Thyroid gland (tissue), 4 donors: ENCODE data around the gene E4F1.

Source experiments
- POLR2A ChIP-seq, 2 donors: fragments of 450-650 bp; IDR thresholded peaks; one replicate each; pipeline ENCODE4 v1.6.1; 2017; ENCODE audit warnings: antibody characterized with exemption in 2 of 2, mild to moderate bottlenecking in 2 of 2, moderate library complexity in 1 of 2
- TF ChIP-seq, protein P1 (sequence below), 6 experiments: fragments of 200-600 bp in 3 of 6; fragments of 450-650 bp in 3 of 6; sonication (generic) in 3 of 6; IDR thresholded peaks; one replicate each; pipeline ENCODE4 v1.5.1; 2016 to 2019; ENCODE audit warnings: antibody characterized with exemption in 6 of 6, mild to moderate bottlenecking in 2 of 6, inconsistent platforms in 1 of 6, moderate library complexity in 1 of 6

DNA sequence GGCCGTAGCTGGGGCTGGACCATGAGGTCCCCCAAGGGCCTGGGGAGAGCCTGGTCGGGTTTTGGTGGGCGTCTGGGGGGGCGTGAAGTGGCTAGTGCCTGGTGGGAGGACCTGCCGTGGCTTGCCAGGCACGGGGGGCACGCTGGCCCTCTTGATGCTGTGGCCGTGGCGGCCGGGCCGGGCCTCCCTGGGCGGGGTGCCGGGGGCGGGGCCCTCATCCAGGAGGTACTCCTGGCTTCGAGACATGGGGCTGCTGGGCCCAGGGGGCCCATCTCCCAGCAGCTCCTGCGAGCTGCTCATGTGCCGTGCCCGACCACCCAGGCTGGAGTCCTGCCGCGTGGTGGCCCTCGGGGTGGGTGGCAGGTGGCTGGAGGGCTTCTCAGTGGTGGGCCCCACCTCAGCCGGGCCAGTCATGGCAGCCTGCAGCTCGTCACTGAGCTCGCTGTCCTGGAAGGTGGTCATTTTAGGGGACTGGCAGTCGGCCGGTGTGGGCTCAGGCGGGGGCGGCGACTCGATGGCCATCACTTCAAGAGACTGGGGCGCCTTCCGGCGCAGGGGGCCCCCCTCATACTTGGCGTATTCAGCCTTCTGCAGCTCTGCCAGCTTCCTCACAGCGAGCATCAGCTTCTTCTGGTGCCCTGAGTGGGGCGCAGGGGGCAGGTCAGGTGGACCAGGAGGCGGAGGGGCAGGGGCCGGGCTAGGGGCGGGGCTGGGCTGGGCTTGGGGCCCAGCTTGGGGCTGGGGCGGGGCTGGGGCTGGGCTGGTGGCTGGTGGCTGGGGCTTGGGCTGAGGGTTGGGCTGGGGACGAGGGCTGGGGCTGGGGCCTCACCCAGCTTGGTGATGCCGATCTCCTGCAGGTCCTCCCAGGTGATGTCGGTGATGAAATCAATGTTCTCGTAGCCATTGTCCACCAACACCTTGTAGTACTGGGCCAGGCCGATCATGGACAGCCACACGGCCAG lies 42.1 kb upstream of the E4F1 start:
- TF ChIP-seq, protein P1, sequence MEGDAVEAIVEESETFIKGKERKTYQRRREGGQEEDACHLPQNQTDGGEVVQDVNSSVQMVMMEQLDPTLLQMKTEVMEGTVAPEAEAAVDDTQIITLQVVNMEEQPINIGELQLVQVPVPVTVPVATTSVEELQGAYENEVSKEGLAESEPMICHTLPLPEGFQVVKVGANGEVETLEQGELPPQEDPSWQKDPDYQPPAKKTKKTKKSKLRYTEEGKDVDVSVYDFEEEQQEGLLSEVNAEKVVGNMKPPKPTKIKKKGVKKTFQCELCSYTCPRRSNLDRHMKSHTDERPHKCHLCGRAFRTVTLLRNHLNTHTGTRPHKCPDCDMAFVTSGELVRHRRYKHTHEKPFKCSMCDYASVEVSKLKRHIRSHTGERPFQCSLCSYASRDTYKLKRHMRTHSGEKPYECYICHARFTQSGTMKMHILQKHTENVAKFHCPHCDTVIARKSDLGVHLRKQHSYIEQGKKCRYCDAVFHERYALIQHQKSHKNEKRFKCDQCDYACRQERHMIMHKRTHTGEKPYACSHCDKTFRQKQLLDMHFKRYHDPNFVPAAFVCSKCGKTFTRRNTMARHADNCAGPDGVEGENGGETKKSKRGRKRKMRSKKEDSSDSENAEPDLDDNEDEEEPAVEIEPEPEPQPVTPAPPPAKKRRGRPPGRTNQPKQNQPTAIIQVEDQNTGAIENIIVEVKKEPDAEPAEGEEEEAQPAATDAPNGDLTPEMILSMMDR (IDR thresholded peaks at IDR 0.05) = no peak
- no peak for TF ChIP-seq POLR2A (IDR thresholded peaks at IDR 0.05)
